Bronchial epithelial cell (primary cell): ENCODE measurements around the gene SLC13A4. TPM values are rescaled to one million over a fixed set of nuclear protein-coding genes. Genes with fewer than 3 reads are reported as not detected.

ENCODE experiments used
- DNase-seq: peaks from one replicate; pipeline ENCODE4 v3.0.0-alpha.2; 2010; ENCODE audit warnings: low read depth
- FAIRE-seq: peaks from 2 replicates; lab custom pipeline; 2011; peaks lifted over from hg19 to GRCh38; lab: Jason Lieb, UNC
- H3K27me3 ChIP-seq: 2 replicates; pipeline ENCODE4 v1.5.1; 2011; ENCODE audit warnings: low read length; ENCODE audit not compliant: control insufficient read depth, insufficient read depth
- H3K36me3 ChIP-seq: 2 replicates; pipeline ENCODE4 v1.5.1; 2011; ENCODE audit warnings: low read length; ENCODE audit not compliant: control insufficient read depth, insufficient read depth
- H3K4me3 ChIP-seq: 2 replicates; pipeline ENCODE4 v1.5.1; 2011; ENCODE audit warnings: mild to moderate bottlenecking, low read depth, low read length, control low read depth
- total RNA-seq: library from RNA; depleted of rRNA; stranded (reverse); fragments of >200 nt; gene quantifications from 2 replicates; pipeline ENCODE4 v1.2.1, GENCODE V29; 2014
- TF ChIP-seq, protein P1 (sequence below): IDR thresholded peaks from 2 replicates; pipeline ENCODE4 v1.5.1; 2011; ENCODE audit warnings: mild to moderate bottlenecking, moderate library complexity, low read length, control low read depth, inconsistent platforms; ENCODE audit not compliant: insufficient read depth, severe bottlenecking

Gene SLC13A4
- total RNA-seq, 1 donor from 2014 or later = under 0.01 TPM

DNA sequence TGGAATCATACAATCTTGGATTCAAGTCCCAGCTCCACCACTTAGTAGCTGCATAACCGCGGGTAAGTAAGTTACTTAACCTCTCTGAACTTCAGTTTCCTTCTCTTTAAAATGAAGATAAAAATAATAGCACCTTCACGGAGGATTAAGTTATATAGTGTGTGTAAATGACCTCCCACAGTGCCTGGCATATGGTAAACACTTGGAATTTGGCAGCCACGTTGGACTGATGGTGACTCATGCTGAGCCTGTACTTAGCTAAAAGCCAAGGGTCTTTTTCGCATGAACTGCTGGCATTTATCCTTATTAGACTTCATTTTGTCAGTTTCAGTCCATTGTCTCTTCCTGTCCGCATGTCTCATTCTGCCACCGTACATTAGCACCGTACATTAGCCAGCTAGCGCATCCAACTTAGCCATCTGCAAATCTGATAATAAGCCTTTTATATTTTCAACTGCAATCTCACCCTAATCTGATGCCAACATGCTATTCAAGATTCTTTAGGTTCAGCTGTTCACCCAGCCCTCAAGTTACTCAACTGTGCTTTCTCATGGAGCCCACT lies 11.2 kb downstream of the SLC13A4 start:
- DNase-seq = peak; percentile 59
- FAIRE-seq = no peak
- TF ChIP-seq, protein P1, sequence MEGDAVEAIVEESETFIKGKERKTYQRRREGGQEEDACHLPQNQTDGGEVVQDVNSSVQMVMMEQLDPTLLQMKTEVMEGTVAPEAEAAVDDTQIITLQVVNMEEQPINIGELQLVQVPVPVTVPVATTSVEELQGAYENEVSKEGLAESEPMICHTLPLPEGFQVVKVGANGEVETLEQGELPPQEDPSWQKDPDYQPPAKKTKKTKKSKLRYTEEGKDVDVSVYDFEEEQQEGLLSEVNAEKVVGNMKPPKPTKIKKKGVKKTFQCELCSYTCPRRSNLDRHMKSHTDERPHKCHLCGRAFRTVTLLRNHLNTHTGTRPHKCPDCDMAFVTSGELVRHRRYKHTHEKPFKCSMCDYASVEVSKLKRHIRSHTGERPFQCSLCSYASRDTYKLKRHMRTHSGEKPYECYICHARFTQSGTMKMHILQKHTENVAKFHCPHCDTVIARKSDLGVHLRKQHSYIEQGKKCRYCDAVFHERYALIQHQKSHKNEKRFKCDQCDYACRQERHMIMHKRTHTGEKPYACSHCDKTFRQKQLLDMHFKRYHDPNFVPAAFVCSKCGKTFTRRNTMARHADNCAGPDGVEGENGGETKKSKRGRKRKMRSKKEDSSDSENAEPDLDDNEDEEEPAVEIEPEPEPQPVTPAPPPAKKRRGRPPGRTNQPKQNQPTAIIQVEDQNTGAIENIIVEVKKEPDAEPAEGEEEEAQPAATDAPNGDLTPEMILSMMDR = no peak

DNA sequence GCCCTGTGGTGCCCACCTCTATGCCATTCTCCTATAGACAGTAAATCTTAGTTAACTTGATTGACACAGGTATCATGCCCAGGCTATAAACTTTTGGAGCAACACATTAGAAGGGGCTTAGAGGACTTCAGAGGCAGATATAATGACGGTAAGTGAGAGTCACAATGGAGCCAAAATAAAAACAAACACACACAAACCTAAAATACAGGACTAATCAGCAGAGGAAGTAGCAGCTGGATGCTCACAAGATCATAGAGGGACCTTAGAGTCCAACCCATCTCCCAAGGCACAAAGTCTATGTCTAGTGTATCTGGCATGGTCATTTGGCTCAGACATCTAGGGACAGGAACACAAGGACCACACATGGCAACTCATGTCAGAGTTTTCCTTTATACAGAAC lies 12.3 kb downstream of the SLC13A4 start:
- no peaks in the 10 kb centered on the region for H3K27me3 ChIP-seq
- no peaks in the 10 kb centered on the region for H3K36me3 ChIP-seq
- no peak for FAIRE-seq
- no peak for DNase-seq
- TF ChIP-seq, protein P1 = no peak
- H3K4me3 ChIP-seq = no peak overlapping the region

More for the DNA sequence above, 11.2 kb downstream of the SLC13A4 start:
- no peak overlapping the region for H3K4me3 ChIP-seq
- H3K36me3 ChIP-seq = no peaks in the 10 kb centered on the region
- no peaks in the 10 kb centered on the region for H3K27me3 ChIP-seq

DNA sequence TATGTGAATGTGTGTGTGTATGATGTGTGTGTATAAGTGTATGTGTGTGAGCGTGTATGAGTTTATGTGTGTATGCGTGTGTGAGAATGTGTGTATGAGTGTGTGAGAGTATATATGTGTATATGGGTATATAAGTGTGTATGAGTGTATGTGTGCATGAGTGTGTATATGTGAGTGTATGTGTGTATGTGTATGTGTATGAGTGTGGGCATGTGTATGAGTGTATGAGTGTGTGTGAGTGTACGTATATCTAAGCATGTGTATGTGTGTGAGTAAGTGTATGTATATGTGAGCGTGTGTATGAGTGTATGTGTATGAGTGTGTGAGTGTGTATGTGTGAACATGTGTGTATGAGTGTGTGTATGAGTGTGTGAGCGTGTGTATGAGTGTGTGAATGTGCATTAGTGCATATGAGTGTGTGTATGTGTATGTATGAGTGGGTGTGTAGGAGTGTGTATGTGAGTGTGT lies 12.9 kb downstream of the SLC13A4 start:
- Histone ChIP-seq H3K36me3 (no peaks in the 10 kb centered on the region), H3K27me3 (no peaks in the 10 kb centered on the region), H3K4me3 (no peak overlapping the region)
- FAIRE-seq = no peak
- TF ChIP-seq, protein P1 = no peak
- DNase-seq = no peak

DNA sequence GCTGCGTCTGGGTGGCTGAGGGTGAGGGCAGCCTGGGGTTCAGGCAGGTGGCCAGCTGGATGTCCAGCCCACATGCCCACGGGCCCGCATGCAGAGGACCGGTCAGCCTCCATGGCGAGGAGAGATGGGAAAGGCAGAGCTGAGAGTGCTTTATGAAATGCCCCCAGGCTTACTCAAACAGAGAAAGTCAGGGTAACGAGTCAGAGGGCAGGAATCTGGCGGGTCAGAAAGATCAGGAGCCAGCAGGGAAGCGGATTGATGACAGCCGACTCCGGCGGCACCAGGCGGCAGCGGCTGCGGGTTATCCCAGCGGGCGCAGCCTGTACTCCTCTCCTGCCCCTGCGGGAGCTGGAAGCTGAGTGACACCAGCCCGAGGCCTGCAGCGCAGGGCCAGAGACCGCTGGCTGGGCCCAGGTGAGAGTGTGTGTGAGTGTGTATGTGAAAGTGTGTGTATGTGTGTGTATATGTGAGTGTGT lies 13.4 kb downstream of the SLC13A4 start:
- peak; percentile 63 for DNase-seq
- FAIRE-seq = no peak

DNA sequence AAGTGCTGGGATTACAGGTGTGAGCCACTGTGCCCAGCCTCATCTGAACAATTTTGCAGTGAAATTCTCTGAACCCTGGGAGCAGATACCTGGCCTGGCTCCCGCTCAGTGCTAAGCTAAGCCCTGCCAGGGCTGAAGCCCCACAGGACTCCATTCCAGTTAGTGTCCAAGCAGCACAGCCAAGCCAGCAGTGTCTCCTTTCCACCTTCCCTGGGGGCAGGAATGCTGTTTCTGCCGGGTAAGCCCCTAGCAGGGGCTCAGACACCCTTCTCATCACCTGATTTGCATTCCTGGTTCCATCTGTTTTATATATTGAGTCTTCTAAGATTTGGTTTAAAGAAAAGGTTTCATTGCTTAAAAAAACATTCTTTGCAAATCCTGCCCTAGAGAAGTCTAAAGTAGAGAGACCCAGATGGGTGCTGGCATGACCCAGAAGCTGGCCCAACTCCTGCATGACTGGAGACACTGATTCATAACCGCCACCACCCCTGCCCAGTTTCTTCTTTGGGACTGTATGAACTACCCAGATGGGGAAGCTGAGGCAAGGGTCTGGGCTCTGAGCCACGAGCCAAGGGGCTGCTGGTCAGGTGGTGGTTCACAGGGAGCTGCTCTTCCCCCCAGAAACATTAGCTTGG lies 14.0 kb downstream of the SLC13A4 start:
- FAIRE-seq = no peak
- Histone ChIP-seq H3K27me3 (no peaks in the 10 kb centered on the region), H3K4me3 (no peak overlapping the region), H3K36me3 (no peaks in the 10 kb centered on the region)
- no peak for DNase-seq
- TF ChIP-seq, protein P1 = no peak

More for the DNA sequence above, 13.4 kb downstream of the SLC13A4 start:
- TF ChIP-seq, protein P1 = no peak
- Histone ChIP-seq H3K4me3 (no peak overlapping the region), H3K36me3 (no peaks in the 10 kb centered on the region), H3K27me3 (no peaks in the 10 kb centered on the region)
